ENCODE measurements around the gene ADAMTSL2.

DNA sequence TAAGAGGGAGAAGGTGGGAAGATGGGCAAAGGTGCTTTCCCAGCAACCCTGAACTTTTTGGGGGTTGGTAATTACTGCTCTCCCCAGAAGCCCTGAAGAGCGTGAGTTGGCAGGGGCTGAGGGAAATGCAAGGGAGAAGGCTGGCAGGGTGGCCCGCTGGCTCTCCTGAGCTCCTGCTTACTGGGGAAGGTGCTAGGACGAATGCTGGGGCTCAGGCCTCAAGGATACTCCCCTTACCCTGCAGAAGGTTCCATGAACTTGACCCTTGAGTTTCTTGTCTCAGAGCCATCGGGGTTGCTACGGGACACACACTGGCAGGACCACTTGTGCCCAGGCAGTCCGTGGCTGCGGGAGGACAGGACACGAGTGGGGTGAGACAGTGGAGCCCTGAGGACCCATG is 73.5 kb downstream of the ADAMTSL2 start:
- TF ChIP-seq, protein P1, sequence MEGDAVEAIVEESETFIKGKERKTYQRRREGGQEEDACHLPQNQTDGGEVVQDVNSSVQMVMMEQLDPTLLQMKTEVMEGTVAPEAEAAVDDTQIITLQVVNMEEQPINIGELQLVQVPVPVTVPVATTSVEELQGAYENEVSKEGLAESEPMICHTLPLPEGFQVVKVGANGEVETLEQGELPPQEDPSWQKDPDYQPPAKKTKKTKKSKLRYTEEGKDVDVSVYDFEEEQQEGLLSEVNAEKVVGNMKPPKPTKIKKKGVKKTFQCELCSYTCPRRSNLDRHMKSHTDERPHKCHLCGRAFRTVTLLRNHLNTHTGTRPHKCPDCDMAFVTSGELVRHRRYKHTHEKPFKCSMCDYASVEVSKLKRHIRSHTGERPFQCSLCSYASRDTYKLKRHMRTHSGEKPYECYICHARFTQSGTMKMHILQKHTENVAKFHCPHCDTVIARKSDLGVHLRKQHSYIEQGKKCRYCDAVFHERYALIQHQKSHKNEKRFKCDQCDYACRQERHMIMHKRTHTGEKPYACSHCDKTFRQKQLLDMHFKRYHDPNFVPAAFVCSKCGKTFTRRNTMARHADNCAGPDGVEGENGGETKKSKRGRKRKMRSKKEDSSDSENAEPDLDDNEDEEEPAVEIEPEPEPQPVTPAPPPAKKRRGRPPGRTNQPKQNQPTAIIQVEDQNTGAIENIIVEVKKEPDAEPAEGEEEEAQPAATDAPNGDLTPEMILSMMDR (IDR thresholded peaks at IDR 0.05), result no peak
- TF ChIP-seq, protein P2, sequence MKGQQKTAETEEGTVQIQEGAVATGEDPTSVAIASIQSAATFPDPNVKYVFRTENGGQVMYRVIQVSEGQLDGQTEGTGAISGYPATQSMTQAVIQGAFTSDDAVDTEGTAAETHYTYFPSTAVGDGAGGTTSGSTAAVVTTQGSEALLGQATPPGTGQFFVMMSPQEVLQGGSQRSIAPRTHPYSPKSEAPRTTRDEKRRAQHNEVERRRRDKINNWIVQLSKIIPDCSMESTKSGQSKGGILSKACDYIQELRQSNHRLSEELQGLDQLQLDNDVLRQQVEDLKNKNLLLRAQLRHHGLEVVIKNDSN (CRISPR knock-in tag; IDR thresholded peaks at IDR 0.05), result no peak
- TF ChIP-seq, protein P3, sequence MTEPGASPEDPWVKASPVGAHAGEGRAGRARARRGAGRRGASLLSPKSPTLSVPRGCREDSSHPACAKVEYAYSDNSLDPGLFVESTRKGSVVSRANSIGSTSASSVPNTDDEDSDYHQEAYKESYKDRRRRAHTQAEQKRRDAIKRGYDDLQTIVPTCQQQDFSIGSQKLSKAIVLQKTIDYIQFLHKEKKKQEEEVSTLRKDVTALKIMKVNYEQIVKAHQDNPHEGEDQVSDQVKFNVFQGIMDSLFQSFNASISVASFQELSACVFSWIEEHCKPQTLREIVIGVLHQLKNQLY (CRISPR knock-in tag; IDR thresholded peaks at IDR 0.05), result no peak
